ENCODE measurements around the gene C12orf60. TPM values are rescaled to one million over a fixed set of nuclear protein-coding genes. Genes with fewer than 3 reads are reported as not detected.
A peak's percentile ranks its signal among the peaks of the same experiment; 100 is the strongest.

The C12orf60 gene
- total and polyA plus RNA-seq, 2 experiments from 2014 or later = 1.0 to 1.7 TPM

DNA sequence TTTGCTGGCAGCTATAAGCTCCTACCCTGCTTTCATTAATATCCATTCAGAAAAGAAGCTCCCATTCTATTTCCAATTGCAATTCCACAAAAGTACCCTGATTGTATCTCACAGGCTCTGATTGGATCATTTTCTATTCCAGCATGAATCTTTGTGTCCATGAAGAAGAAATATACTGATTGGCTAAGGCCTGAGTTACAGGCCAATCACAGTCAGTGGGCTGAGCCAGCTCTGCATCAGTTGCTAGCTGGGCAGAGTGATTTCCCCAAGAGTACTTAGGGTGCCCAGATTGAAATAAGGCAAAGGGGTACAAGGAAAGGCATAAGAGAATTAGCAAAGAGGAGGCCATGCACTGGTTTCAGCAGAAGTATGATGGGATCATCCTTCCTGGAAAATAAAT is 25.4 kb downstream of the C12orf60 start:
- H3K36me3 ChIP-seq = no peaks in the 10 kb centered on the region
- H3K27ac ChIP-seq = no peak overlapping the region
- peak in 1 of 2 donors; percentile 7 for DNase-seq (ENCODE audit: low read depth in 1 of 2, low spot score in 1 of 2)
- no peaks in the 10 kb centered on the region for H3K27me3 ChIP-seq
- TF ChIP-seq, protein P1, sequence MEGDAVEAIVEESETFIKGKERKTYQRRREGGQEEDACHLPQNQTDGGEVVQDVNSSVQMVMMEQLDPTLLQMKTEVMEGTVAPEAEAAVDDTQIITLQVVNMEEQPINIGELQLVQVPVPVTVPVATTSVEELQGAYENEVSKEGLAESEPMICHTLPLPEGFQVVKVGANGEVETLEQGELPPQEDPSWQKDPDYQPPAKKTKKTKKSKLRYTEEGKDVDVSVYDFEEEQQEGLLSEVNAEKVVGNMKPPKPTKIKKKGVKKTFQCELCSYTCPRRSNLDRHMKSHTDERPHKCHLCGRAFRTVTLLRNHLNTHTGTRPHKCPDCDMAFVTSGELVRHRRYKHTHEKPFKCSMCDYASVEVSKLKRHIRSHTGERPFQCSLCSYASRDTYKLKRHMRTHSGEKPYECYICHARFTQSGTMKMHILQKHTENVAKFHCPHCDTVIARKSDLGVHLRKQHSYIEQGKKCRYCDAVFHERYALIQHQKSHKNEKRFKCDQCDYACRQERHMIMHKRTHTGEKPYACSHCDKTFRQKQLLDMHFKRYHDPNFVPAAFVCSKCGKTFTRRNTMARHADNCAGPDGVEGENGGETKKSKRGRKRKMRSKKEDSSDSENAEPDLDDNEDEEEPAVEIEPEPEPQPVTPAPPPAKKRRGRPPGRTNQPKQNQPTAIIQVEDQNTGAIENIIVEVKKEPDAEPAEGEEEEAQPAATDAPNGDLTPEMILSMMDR (IDR thresholded peaks at IDR 0.05; ENCODE audit: low read depth, low read length) = no peak
- H3K4me1 ChIP-seq (ENCODE audit: low read depth) = peaks cover 4% of the 10 kb centered on the region
- H3K4me3 ChIP-seq = no peak overlapping the region
- H3K9me3 ChIP-seq (ENCODE audit: low read depth) = no peaks in the 10 kb centered on the region

DNA sequence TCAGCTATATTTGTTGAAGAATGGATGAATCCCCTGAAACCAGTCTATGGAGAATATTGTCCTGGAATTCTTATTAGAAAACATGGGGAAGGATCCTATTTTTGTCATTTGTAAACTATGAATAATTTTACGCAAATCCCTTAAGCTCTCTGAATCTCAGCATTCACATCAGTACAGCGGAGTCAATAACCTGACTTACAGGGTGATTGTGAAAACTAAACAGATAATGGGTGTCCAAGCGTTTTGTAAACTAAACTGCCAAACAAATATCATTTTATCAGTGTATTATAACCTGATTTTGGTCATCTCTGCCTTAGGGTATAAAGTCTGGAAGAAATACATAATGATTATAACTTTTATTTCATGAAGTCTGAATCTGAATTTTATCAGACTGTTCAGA is 29.9 kb downstream of the C12orf60 start:
- Histone ChIP-seq H3K36me3 (no peaks in the 10 kb centered on the region), H3K27me3 (no peaks in the 10 kb centered on the region), H3K27ac (no peak overlapping the region), H3K9me3 (ENCODE audit: low read depth) (no peaks in the 10 kb centered on the region), H3K4me3 (no peak overlapping the region), H3K4me1 (ENCODE audit: low read depth) (peaks cover 17% of the 10 kb centered on the region)
- DNase-seq (ENCODE audit: low read depth in 1 of 2, low spot score in 1 of 2) = no peak
- TF ChIP-seq, protein P1 (IDR thresholded peaks at IDR 0.05; ENCODE audit: low read depth, low read length) = no peak

DNA sequence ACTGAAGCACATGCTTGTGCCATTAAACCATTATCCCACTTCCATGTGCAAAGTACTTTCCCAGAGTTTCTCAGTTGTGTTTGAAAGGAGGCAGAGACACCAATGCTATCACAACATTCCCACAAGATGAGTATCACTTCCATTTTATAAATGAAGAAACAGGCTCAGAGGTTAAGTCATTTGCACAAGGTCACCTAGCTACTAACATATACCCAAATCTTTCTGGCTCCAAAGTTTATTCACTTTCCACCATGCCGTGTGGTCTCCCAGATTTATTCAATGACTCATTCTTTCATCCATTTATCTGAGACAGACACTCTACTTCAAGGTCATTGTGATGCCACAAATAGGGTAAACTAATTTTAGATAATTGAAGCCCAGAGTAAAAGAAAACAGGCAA is 30.5 kb downstream of the C12orf60 start:
- Histone ChIP-seq H3K27me3 (no peaks in the 10 kb centered on the region), H3K4me1 (ENCODE audit: low read depth) (peaks cover 17% of the 10 kb centered on the region), H3K27ac (no peak overlapping the region), H3K36me3 (no peaks in the 10 kb centered on the region), H3K9me3 (ENCODE audit: low read depth) (no peaks in the 10 kb centered on the region), H3K4me3 (no peak overlapping the region)
- TF ChIP-seq, protein P1 (IDR thresholded peaks at IDR 0.05; ENCODE audit: low read depth, low read length) = no peak
- DNase-seq (ENCODE audit: low read depth in 1 of 2, low spot score in 1 of 2) = no peak

DNA sequence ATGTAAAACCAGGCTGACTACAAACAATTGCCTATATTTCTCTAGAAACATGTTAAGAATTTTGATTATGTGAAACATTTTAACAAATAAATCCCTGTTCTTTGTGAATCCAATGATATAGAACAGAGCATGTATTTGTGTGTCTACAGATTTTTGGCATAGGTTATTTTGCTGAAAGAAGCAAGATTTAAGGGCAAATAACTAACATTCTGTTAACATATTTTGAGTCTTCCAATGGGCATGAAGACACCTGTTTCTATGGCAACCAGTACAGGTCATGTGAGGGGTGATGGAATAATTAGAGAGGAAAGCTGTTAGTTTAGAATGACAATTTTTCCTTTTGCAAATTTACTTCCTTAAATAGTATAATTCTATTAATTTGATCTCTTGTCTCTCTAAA is 31.0 kb downstream of the C12orf60 start:
- H3K27me3 ChIP-seq = no peaks in the 10 kb centered on the region
- no peak overlapping the region for H3K27ac ChIP-seq
- DNase-seq (ENCODE audit: low read depth in 1 of 2, low spot score in 1 of 2) = peak in 1 of 2 donors; percentile 42
- H3K4me3 ChIP-seq = no peak overlapping the region
- no peaks in the 10 kb centered on the region for H3K36me3 ChIP-seq
- TF ChIP-seq, protein P1 (IDR thresholded peaks at IDR 0.05; ENCODE audit: low read depth, low read length) = no peak
- no peaks in the 10 kb centered on the region for H3K9me3 ChIP-seq (ENCODE audit: low read depth)
- H3K4me1 ChIP-seq (ENCODE audit: low read depth) = peaks cover 17% of the 10 kb centered on the region

DNA sequence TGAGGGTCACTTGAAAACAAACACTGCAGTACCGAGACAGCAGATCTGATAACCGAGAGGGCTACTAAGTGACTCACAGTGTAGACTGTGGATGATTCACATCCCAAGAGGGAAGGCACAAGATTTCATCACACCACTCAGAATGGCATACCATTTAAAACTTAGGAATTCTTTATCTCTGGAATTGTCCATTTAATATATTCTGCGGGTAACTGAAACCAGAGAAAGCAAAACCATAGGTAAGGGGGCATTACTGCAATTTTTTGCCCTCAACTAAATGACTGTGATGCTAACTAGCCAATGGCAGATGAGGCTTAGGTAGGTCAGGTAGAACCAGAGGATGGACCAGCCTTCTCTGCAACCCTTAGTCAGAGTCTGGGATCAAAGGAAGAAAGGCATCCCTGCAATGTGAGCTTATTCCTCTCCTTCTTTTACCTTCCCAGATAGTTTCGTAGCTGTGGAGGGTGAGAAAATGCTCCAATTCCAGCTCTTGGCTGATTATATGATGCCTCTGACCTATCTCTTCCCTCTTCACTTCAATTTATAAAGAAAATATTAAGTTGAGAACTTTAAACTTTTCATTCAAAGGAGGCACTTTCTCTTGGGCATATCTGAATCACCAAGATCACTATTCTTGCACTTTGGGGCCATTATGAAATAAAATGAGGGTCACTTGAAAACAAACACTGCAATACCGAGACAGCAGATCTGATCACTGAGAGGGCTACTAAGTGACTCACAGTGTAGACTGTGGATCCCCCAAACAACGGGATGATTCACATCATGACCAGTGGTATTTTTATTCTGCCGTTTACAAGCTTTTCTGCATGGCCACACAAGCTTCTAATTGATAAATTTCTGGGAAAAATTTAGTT is 33.1 kb downstream of the C12orf60 start:
- peak in 1 of 2 donors; percentile 92 for DNase-seq (ENCODE audit: low read depth in 1 of 2, low spot score in 1 of 2)
- Histone ChIP-seq H3K27ac (no peak overlapping the region), H3K27me3 (no peaks in the 10 kb centered on the region), H3K36me3 (no peaks in the 10 kb centered on the region), H3K4me1 (ENCODE audit: low read depth) (peaks cover 17% of the 10 kb centered on the region), H3K9me3 (ENCODE audit: low read depth) (no peaks in the 10 kb centered on the region), H3K4me3 (no peak overlapping the region)
- TF ChIP-seq, protein P1 (IDR thresholded peaks at IDR 0.05; ENCODE audit: low read depth, low read length) = no peak
